GM19240 (cell line): Measurements from ENCODE around the gene AMN.
"Not testable (repeated sequence)": the region's sequence is repeated elsewhere in the genome, so short reads cannot be mapped to it uniquely, and the experiment has no call there.

Source experiments
- DNase-seq: peaks from one replicate; pipeline ENCODE4 v3.0.0; 2011; ENCODE audit warnings: low spot score; ENCODE audit not compliant: insufficient read length

AMN gene

GRCh38 chr14:102911991-102912761 is 10.3 kb upstream of the AMN start:
- no peak for DNase-seq

- DNase-seq = no peak
These were observed 8.9 kb upstream of the AMN start for GRCh38 chr14:102913341-102914211.

GRCh38 chr14:102914474-102915291 is 7.8 kb upstream of the AMN start:
- DNase-seq = no peak

- DNase-seq = no peak
These were observed 7.0 kb upstream of the AMN start for GRCh38 chr14:102915292-102916110.

- no peak for DNase-seq
These were observed 6.0 kb upstream of the AMN start for GRCh38 chr14:102916347-102917055.

- DNase-seq = no peak
These were observed 5.4 kb upstream of the AMN start for GRCh38 chr14:102917056-102917385.

- peak; percentile 91 for DNase-seq
These were observed 4.8 kb upstream of the AMN start for GRCh38 chr14:102917469-102918211.

GRCh38 chr14:102918438-102918837 is 4.0 kb upstream of the AMN start:
- no peak for DNase-seq

GRCh38 chr14:102920273-102920997 is 2.0 kb upstream of the AMN start:
- no peak for DNase-seq

GRCh38 chr14:102920998-102921304 is 1.5 kb upstream of the AMN start:
- no peak for DNase-seq

GRCh38 chr14:102923201-102923924 is 900 bp downstream of the AMN start:
- no peak for DNase-seq

GRCh38 chr14:102923925-102924486 is 1.5 kb downstream of the AMN start:
- DNase-seq = no peak

- DNase-seq = no peak
These were observed 2.4 kb downstream of the AMN start for GRCh38 chr14:102924632-102925588.

GRCh38 chr14:102925646-102926045 is 3.2 kb downstream of the AMN start:
- no peak for DNase-seq

GRCh38 chr14:102926104-102926503 is 3.6 kb downstream of the AMN start:
- DNase-seq = no peak

GRCh38 chr14:102926840-102927239 is 4.4 kb downstream of the AMN start:
- DNase-seq = not testable (repeated sequence)

- DNase-seq = no peak
These were observed 4.9 kb downstream of the AMN start for GRCh38 chr14:102927346-102927877.
